OCI-LY7 (cell line): ENCODE results near the gene DCC. TPM values are rescaled to one million over a fixed set of nuclear protein-coding genes. Genes with fewer than 3 reads are reported as not detected.

Experiments used
- BruUV-seq: library from RNA; stranded (reverse); fragments of 400-500 nt; replicated peaks from 2 replicates; lab custom pipeline; 2021; lab: Mats Ljungman, UMichigan
- CTCF ChIA-PET: fragments of 300-600 bp; sonication (Branson Sonifier 250); formaldehyde crosslinking; loops from one replicate; lab custom pipeline; 2022; ENCODE audit warnings: antibody characterized with exemption; ENCODE audit not compliant: unreplicated experiment; lab: Charles Lee
- POLR2A ChIA-PET: fragments of 300-600 bp; sonication (Branson Sonifier 250); formaldehyde crosslinking; loops from one replicate; lab custom pipeline; 2022; ENCODE audit warnings: antibody characterized with exemption; lab: Charles Lee
- DNase-seq: peaks from one replicate; pipeline ENCODE4 v3.0.0-alpha.2; 2015; ENCODE audit warnings: low spot score
- H2AFZ ChIP-seq: fragments of 200-600 bp; sonication (generic), shearing (Covaris generic); 2 replicates; pipeline ENCODE4 v1.6.1; 2014; ENCODE audit warnings: mild to moderate bottlenecking, antibody characterized with exemption, low read length, moderate library complexity
- H3K27ac ChIP-seq: fragments of 200-600 bp; sonication (generic); 2 replicates; pipeline ENCODE4 v1.5.1; 2014; ENCODE audit warnings: mixed run types, low read depth, mild to moderate bottlenecking, moderate library complexity, low read length, inconsistent platforms; ENCODE audit not compliant: poor library complexity, severe bottlenecking
- H3K36me3 ChIP-seq: fragments of 200-600 bp; sonication (generic); 2 replicates; pipeline ENCODE4 v1.6.1; 2014; ENCODE audit warnings: mild to moderate bottlenecking, antibody characterized with exemption, low read length, moderate library complexity, mixed read lengths; ENCODE audit not compliant: insufficient read depth
- H3K4me1 ChIP-seq: fragments of 200-600 bp; sonication (generic); 2 replicates; pipeline ENCODE4 v1.5.1; 2014; ENCODE audit warnings: mild to moderate bottlenecking, low read length; ENCODE audit not compliant: insufficient read depth, poor library complexity, severe bottlenecking
- H3K4me2 ChIP-seq: fragments of 200-600 bp; sonication (generic); 2 replicates; pipeline ENCODE4 v1.6.1; 2014; ENCODE audit warnings: mild to moderate bottlenecking, low read length
- H3K4me3 ChIP-seq: fragments of 200-600 bp; sonication (generic); 2 replicates; pipeline ENCODE4 v1.5.1; 2014; ENCODE audit warnings: mild to moderate bottlenecking, low read depth, low read length; ENCODE audit not compliant: poor library complexity, severe bottlenecking
- H3K79me2 ChIP-seq: fragments of 200-600 bp; sonication (generic); 2 replicates; pipeline ENCODE4 v1.6.1; 2016; ENCODE audit warnings: low read depth, mild to moderate bottlenecking, low read length, moderate library complexity, mixed read lengths; ENCODE audit not compliant: insufficient read depth
- H3K9me2 ChIP-seq: fragments of 200-600 bp; sonication (generic); 2 replicates; pipeline ENCODE4 v1.6.1; 2016; ENCODE audit warnings: mild to moderate bottlenecking, low read length, mixed read lengths; ENCODE audit not compliant: insufficient read depth
- H3K9me3 ChIP-seq: fragments of 200-600 bp; sonication (generic); 2 replicates; pipeline ENCODE4 v1.6.1; 2014; ENCODE audit warnings: mild to moderate bottlenecking, mixed run types, low read length, mixed read lengths
- H4K20me1 ChIP-seq: fragments of 200-600 bp; sonication (generic); 2 replicates; pipeline ENCODE4 v1.6.1; 2014; ENCODE audit warnings: mild to moderate bottlenecking, antibody characterized with exemption, low read length, moderate library complexity, mixed read lengths; ENCODE audit not compliant: insufficient read depth
- CTCF ChIP-seq: fragments of 200-600 bp; sonication (generic); conservative IDR thresholded peaks from 2 replicates; pipeline ENCODE4 v1.5.1; 2014; ENCODE audit warnings: mild to moderate bottlenecking, antibody characterized with exemption, low read length, moderate library complexity, mixed read lengths
- EZH2phosphoT487 ChIP-seq: fragments of 200-600 bp; sonication (generic); IDR thresholded peaks from 2 replicates; pipeline ENCODE4 v1.6.1; 2018; ENCODE audit warnings: low read depth, borderline replicate concordance, mild to moderate bottlenecking, mixed run types, antibody characterized with exemption, low read length, moderate library complexity, mixed read lengths
- intact Hi-C: fragments of 100-400 bp; cut with micrococcal nuclease; formaldehyde crosslinking; loops from one replicate; pipeline ENCODE4 v1.10.0; 2022; ENCODE audit not compliant: unreplicated experiment
- total RNA-seq, 2 experiments: library from RNA; depleted of rRNA in 1 of 2; stranded (reverse); fragments of >200 nt in 1 of 2; shearing (Covaris generic) in 1 of 2; gene quantifications; 2 replicates each; pipeline ENCODE4 v1.2.3, GENCODE V29; 2014 to 2022

The DCC gene
- total RNA-seq, 2 experiments from 2014 or later: not detected

- Histone ChIP-seq H3K4me3 (no peak overlapping the region), H3K9me3 (no peaks in the 10 kb centered on the region), H3K9me2 (no peaks in the 10 kb centered on the region), H2AFZ (no peak overlapping the region), H3K79me2 (no peaks in the 10 kb centered on the region), H3K4me2 (no peak overlapping the region), H3K27ac (no peak overlapping the region), H3K4me1 (no peaks in the 10 kb centered on the region), H4K20me1 (no peaks in the 10 kb centered on the region), H3K36me3 (no peaks in the 10 kb centered on the region)
- intact Hi-C loops: no loop called here
- no peak for TF ChIP-seq EZH2phosphoT487
- TF ChIP-seq CTCF: no peak
- BruUV-seq: no TSS peak
- ChIA-PET CTCF (no interaction called here), POLR2A (no interaction called here)
- no peak for DNase-seq
These were observed 1194.2 kb downstream of the DCC start for GRCh38 chr18:53534203-53534602.

GRCh38 chr18:53534695-53535094 is 1194.7 kb downstream of the DCC start:
- Histone ChIP-seq H3K27ac (no peak overlapping the region), H3K9me3 (no peaks in the 10 kb centered on the region), H3K36me3 (no peaks in the 10 kb centered on the region), H3K79me2 (no peaks in the 10 kb centered on the region), H2AFZ (no peak overlapping the region), H3K4me2 (no peak overlapping the region), H3K9me2 (no peaks in the 10 kb centered on the region), H3K4me1 (no peaks in the 10 kb centered on the region), H3K4me3 (no peak overlapping the region), H4K20me1 (no peaks in the 10 kb centered on the region)
- TF ChIP-seq EZH2phosphoT487 (no peak), CTCF (no peak)
- CTCF ChIA-PET: no interaction called here
- intact Hi-C loops: no loop called here
- no peak for DNase-seq
- BruUV-seq: no TSS peak
- POLR2A ChIA-PET: no interaction called here

GRCh38 chr18:53536908-53537307 is 1196.9 kb downstream of the DCC start:
- Histone ChIP-seq H3K36me3 (no peaks in the 10 kb centered on the region), H2AFZ (no peak overlapping the region), H3K4me3 (no peak overlapping the region), H4K20me1 (no peaks in the 10 kb centered on the region), H3K4me2 (no peak overlapping the region), H3K4me1 (no peaks in the 10 kb centered on the region), H3K27ac (no peak overlapping the region), H3K79me2 (no peaks in the 10 kb centered on the region), H3K9me2 (no peaks in the 10 kb centered on the region), H3K9me3 (no peaks in the 10 kb centered on the region)
- POLR2A ChIA-PET: no interaction called here
- no peak for TF ChIP-seq EZH2phosphoT487
- no peak for TF ChIP-seq CTCF
- intact Hi-C loops: no loop called here
- no TSS peak for BruUV-seq
- no peak for DNase-seq
- CTCF ChIA-PET: no interaction called here
